GM23248 (cell line): ENCODE measurements around the gene C1orf115. TPM values are rescaled to one million over a fixed set of nuclear protein-coding genes. Genes with fewer than 3 reads are reported as not detected.

ENCODE experiments used
- DNase-seq: peaks from one replicate; pipeline ENCODE4 v3.0.0-alpha.2; 2015
- H2AFZ ChIP-seq: fragments of 200-600 bp; sonication (generic); 2 replicates; pipeline ENCODE4 v1.6.1; 2016; ENCODE audit warnings: antibody characterized with exemption
- H3F3A ChIP-seq: fragments of 200-600 bp; sonication (generic); 2 replicates; pipeline ENCODE4 v1.6.1; 2016; ENCODE audit warnings: mild to moderate bottlenecking, antibody characterized with exemption, mixed run types; ENCODE audit not compliant: insufficient read depth
- H3K27ac ChIP-seq: fragments of 200-600 bp; sonication (generic); 2 replicates; pipeline ENCODE4 v1.5.1; 2016; ENCODE audit warnings: mild to moderate bottlenecking
- H3K27me3 ChIP-seq: fragments of 200-600 bp; sonication (generic); replicated peaks from 2 replicates; pipeline ENCODE4 v1.6.1; 2016; ENCODE audit warnings: mild to moderate bottlenecking; ENCODE audit not compliant: insufficient read depth
- H3K36me3 ChIP-seq: fragments of 200-600 bp; sonication (generic); 2 replicates; pipeline ENCODE4 v1.6.1; 2016; ENCODE audit warnings: low read depth, mild to moderate bottlenecking
- H3K4me1 ChIP-seq: fragments of 200-600 bp; sonication (generic); 2 replicates; pipeline ENCODE4 v1.6.1; 2016; ENCODE audit warnings: mild to moderate bottlenecking; ENCODE audit not compliant: insufficient read depth
- H3K4me2 ChIP-seq: fragments of 200-600 bp; sonication (generic); one replicate; pipeline ENCODE4 v1.6.1; 2016; ENCODE audit warnings: mild to moderate bottlenecking; ENCODE audit not compliant: unreplicated experiment
- H3K4me3 ChIP-seq: fragments of 200-600 bp; sonication (generic); 2 replicates; pipeline ENCODE4 v1.5.1; 2016; ENCODE audit warnings: mild to moderate bottlenecking
- H3K79me2 ChIP-seq: fragments of 200-600 bp; sonication (generic); 2 replicates; pipeline ENCODE4 v1.6.1; 2016; ENCODE audit warnings: mild to moderate bottlenecking; ENCODE audit not compliant: insufficient read depth
- H3K9ac ChIP-seq: fragments of 200-600 bp; sonication (generic); 2 replicates; pipeline ENCODE4 v1.6.1; 2016; ENCODE audit warnings: mild to moderate bottlenecking
- H3K9me2 ChIP-seq: fragments of 200-600 bp; sonication (generic); 2 replicates; pipeline ENCODE4 v1.6.1; 2016; ENCODE audit warnings: mixed run types, mild to moderate bottlenecking, moderate library complexity; ENCODE audit not compliant: insufficient read depth
- H3K9me3 ChIP-seq: fragments of 200-600 bp; sonication (generic); one replicate; pipeline ENCODE4 v1.6.1; 2017; ENCODE audit warnings: low read depth
- H4K20me1 ChIP-seq: fragments of 200-600 bp; sonication (generic); 2 replicates; pipeline ENCODE4 v1.6.0; 2016; ENCODE audit not compliant: insufficient read depth
- EZH2 ChIP-seq: fragments of 200-600 bp; sonication (generic); IDR thresholded peaks from 2 replicates; pipeline ENCODE4 v1.6.1; 2018; ENCODE audit warnings: antibody characterized with exemption, mild to moderate bottlenecking; ENCODE audit not compliant: insufficient read depth, poor library complexity, severe bottlenecking
- EZH2phosphoT487 ChIP-seq: fragments of 200-600 bp; sonication (generic); IDR thresholded peaks from 2 replicates; pipeline ENCODE4 v1.6.1; 2018; ENCODE audit warnings: antibody characterized with exemption, moderate library complexity, mild to moderate bottlenecking, low read depth; ENCODE audit not compliant: insufficient read depth
- WGBS, 2 experiments: methylation state at CpG; one replicate each; pipeline ENCODE4 v1.1.6; 2015 to 2017; ENCODE audit warnings: low lambda C conversion rate in 2 of 2, low coverage in 1 of 2; ENCODE audit errors: missing lambda C conversion rate in 2 of 2; 5-methylcytosine and 5-hydroxymethylcytosine counted together
- in situ Hi-C: fragments of 300-500 bp; cut with MboI; formaldehyde crosslinking; loops from 2 replicates; pipeline ENCODE4 v1.15.0; 2020
- polyA plus RNA-seq: library from polyadenylated mRNA; unstranded; fragments of >200 nt; fragmentation: Nextera tagmentation; extraction: Ambion mirVana; gene quantifications from 2 replicates; pipeline ENCODE4 v1.2.1, GENCODE V29; 2016
- total RNA-seq: library from RNA; depleted of rRNA; stranded (reverse); fragments of >200 nt; shearing (Covaris generic); gene quantifications from 2 replicates; pipeline ENCODE4 v1.2.3, GENCODE V29; 2014; rRNA removed

Gene C1orf115
- total RNA-seq (0.76 and 1.9 TPM in 2 replicates), polyA plus RNA-seq (0.58 and 0.83 TPM in 2 replicates)

DNA sequence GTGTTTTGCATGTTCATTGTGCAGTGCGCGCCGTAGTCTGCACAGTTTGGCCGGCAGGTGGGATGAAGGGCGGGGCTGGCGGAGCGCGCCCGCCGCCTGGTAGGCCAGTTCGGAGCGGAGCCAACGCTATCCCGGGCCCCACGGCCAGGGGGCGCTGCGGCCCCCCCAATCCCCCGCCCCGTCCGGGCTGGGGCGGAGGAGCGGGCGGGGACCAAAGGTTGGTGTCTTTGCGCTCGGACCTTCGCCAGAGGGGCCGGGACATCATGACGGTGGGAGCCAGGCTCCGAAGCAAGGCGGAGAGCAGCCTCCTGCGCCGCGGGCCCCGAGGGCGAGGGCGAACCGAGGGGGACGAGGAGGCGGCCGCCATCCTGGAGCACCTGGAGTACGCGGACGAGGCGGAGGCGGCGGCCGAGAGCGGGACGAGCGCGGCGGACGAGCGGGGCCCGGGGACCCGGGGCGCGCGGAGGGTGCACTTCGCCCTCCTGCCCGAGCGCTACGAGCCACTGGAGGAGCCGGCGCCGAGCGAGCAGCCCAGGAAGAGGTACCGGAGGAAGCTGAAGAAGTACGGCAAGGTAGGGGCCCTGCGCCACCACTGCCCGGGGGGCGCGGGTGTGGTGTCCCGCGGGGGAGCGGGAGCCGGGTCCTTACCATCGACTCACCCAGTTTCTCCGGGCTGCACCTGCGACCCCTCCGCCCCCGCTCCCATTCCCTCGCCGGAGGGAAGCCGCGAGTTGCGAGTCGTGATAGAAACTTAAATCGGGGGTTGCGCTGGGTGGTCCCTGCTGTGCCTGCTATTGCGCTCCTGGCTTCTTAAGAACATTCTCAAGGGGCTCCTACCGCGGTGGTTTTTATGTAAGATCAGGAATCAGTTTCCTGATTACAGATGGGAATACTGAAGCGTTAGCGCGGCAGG, at the start of gene C1orf115:
TSS of gene C1orf115 (plus strand) at position 224 of the 913 bp plus-strand sequence. CDS start at position 264, 40 bp downstream.
- Histone ChIP-seq H2AFZ (peak within 1 kb of the TSS; percentile 87), H3K9me3 (no peaks in the 10 kb centered on the region), H4K20me1 (no peaks in the 10 kb centered on the region), H3K4me3 (peak within 1 kb of the TSS; percentile 80), H3K9ac (peak within 1 kb of the TSS; percentile 30; the same call in 1 of the 2 replicates), H3F3A (no peaks in the 10 kb centered on the region), H3K4me1 (peaks cover 7% of the 10 kb centered on the region; the same call in 1 of the 2 replicates), H3K9me2 (no peaks in the 10 kb centered on the region), H3K79me2 (no peaks in the 10 kb centered on the region), H3K27me3 (peaks cover 30% of the 10 kb centered on the region), H3K27ac (no peak within 1 kb of the TSS), H3K4me2 (peak within 1 kb of the TSS; percentile 77), H3K36me3 (no peaks in the 10 kb centered on the region)
- in situ Hi-C loops: no loop called here
- TF ChIP-seq EZH2 (no peak), EZH2phosphoT487 (no peak)
- peak; percentile 61 for DNase-seq
- WGBS, 2 experiments: 8% methylated on average over 68 to 74 of the region's 96 CpGs

GRCh38 chr1:220642285-220642684, 47.9 kb upstream of the C1orf115 start:
- Histone ChIP-seq H3K27ac (no peak overlapping the region), H3K4me2 (no peak overlapping the region), H4K20me1 (no peaks in the 10 kb centered on the region), H3K9me2 (no peaks in the 10 kb centered on the region), H3K36me3 (no peaks in the 10 kb centered on the region), H2AFZ (no peak overlapping the region), H3K27me3 (no peaks in the 10 kb centered on the region), H3K9ac (no peak overlapping the region), H3K4me3 (no peak overlapping the region), H3K4me1 (no peaks in the 10 kb centered on the region), H3K79me2 (no peaks in the 10 kb centered on the region), H3K9me3 (no peaks in the 10 kb centered on the region), H3F3A (no peaks in the 10 kb centered on the region)
- no peak for DNase-seq
- no peak for TF ChIP-seq EZH2
- TF ChIP-seq EZH2phosphoT487: no peak
- 78 to 96% methylated on average over 4 of the region's 4 CpGs for WGBS, 2 experiments
- in situ Hi-C loops: no loop called here

- Histone ChIP-seq H3K9ac (no peak overlapping the region), H3K9me2 (no peaks in the 10 kb centered on the region), H3K36me3 (no peaks in the 10 kb centered on the region), H3K9me3 (no peaks in the 10 kb centered on the region), H3K4me3 (no peak overlapping the region), H3K27me3 (no peaks in the 10 kb centered on the region), H4K20me1 (no peaks in the 10 kb centered on the region), H3K4me1 (no peaks in the 10 kb centered on the region), H3K79me2 (no peaks in the 10 kb centered on the region), H3K4me2 (no peak overlapping the region), H2AFZ (no peak overlapping the region), H3K27ac (no peak overlapping the region), H3F3A (no peaks in the 10 kb centered on the region)
- in situ Hi-C loops: no loop called here
- DNase-seq: no peak
- TF ChIP-seq EZH2phosphoT487: no peak
- TF ChIP-seq EZH2: no peak
- WGBS, 2 experiments: 80 to 81% methylated on average over 13 of the region's 13 CpGs
These were observed 37.2 kb upstream of the C1orf115 start for GRCh38 chr1:220652995-220653394.

DNA sequence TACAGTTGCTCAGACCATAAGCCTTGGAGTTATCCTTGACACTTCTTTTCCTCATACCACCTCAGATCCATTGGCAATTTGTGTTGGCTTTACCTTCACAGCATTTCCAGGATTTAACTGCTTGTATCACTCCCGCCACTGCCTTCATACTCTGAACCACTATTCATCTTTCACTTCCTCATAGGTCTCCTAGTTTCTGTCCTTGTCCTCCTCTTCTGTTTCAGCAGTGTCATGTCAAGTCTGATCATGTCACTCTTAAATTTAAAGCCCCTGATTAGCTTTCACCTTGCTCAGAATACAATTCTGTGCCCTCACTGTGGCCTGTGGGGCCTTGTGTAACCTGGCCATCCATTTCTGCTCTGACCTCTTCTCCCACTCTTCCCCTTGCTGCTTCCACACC, 34.7 kb upstream of the C1orf115 start:
- H3K9ac ChIP-seq: no peak overlapping the region
- no peaks in the 10 kb centered on the region for H3K9me3 ChIP-seq
- H2AFZ ChIP-seq: no peak overlapping the region
- H3K79me2 ChIP-seq: no peaks in the 10 kb centered on the region
- TF ChIP-seq EZH2phosphoT487 (no peak), EZH2 (no peak)
- no peak overlapping the region for H3K4me3 ChIP-seq
- H3K4me2 ChIP-seq: no peak overlapping the region
- H3F3A ChIP-seq: no peaks in the 10 kb centered on the region
- H3K9me2 ChIP-seq: no peaks in the 10 kb centered on the region
- no peak for DNase-seq
- in situ Hi-C loops: no loop called here
- H3K4me1 ChIP-seq: no peaks in the 10 kb centered on the region
- 86 to 97% methylated on average over 1 of the region's 1 CpG for WGBS, 2 experiments
- H3K36me3 ChIP-seq: no peaks in the 10 kb centered on the region
- no peak overlapping the region for H3K27ac ChIP-seq
- H3K27me3 ChIP-seq: no peaks in the 10 kb centered on the region
- H4K20me1 ChIP-seq: no peaks in the 10 kb centered on the region
